MM.1S (cell line): ENCODE measurements around the gene PDGFA.

Experiments used
- DNase-seq: peaks from one replicate; pipeline ENCODE4 v3.0.0-alpha.2; 2015
- H2AFZ ChIP-seq: fragments of 300-600 bp; sonication (generic); 2 replicates; pipeline ENCODE4 v1.6.0; 2016; ENCODE audit warnings: antibody characterized with exemption, low read length
- H3F3A ChIP-seq: fragments of 300-600 bp; sonication (generic); 2 replicates; pipeline ENCODE4 v1.6.1; 2016; ENCODE audit warnings: mild to moderate bottlenecking, antibody characterized with exemption, low read length, moderate library complexity, mixed read lengths; ENCODE audit not compliant: insufficient read depth
- H3K27ac ChIP-seq: fragments of 300-600 bp; sonication (generic); 2 replicates; pipeline ENCODE4 v1.5.1; 2016; ENCODE audit warnings: mild to moderate bottlenecking, low read length
- H3K27me3 ChIP-seq: fragments of 300-600 bp; sonication (generic); replicated peaks from 2 replicates; pipeline ENCODE4 v1.6.0; 2016; ENCODE audit warnings: low read length; ENCODE audit not compliant: insufficient read depth
- H3K36me3 ChIP-seq: fragments of 300-600 bp; sonication (generic); replicated peaks from 2 replicates; pipeline ENCODE4 v1.6.1; 2016; ENCODE audit warnings: mild to moderate bottlenecking, low read length, mixed read lengths; ENCODE audit not compliant: insufficient read depth
- H3K4me1 ChIP-seq: fragments of 300-600 bp; sonication (generic); 2 replicates; pipeline ENCODE4 v1.6.1; 2016; ENCODE audit warnings: low read length, mixed read lengths
- H3K4me2 ChIP-seq: fragments of 300-600 bp; sonication (generic); 2 replicates; pipeline ENCODE4 v1.6.0; 2016; ENCODE audit warnings: low read depth, low read length
- H3K4me3 ChIP-seq: fragments of 300-600 bp; sonication (generic); 2 replicates; pipeline ENCODE4 v1.5.1; 2016; ENCODE audit warnings: low read length, mixed read lengths
- H3K79me2 ChIP-seq: fragments of 300-600 bp; sonication (generic); 2 replicates; pipeline ENCODE4 v1.6.1; 2016; ENCODE audit warnings: mixed run types, low read length, mixed read lengths
- H3K9ac ChIP-seq: fragments of 300-600 bp; sonication (generic); 2 replicates; pipeline ENCODE4 v1.6.1; 2016; ENCODE audit warnings: low read length, mixed read lengths
- H3K9me2 ChIP-seq: fragments of 300-600 bp; sonication (generic); replicated peaks from 2 replicates; pipeline ENCODE4 v1.6.1; 2016; ENCODE audit warnings: mild to moderate bottlenecking, low read length, mixed read lengths; ENCODE audit not compliant: insufficient read depth
- H3K9me3 ChIP-seq: fragments of 300-600 bp; sonication (generic); replicated peaks from 2 replicates; pipeline ENCODE4 v1.6.1; 2016; ENCODE audit warnings: mild to moderate bottlenecking, low read length, mixed read lengths; ENCODE audit not compliant: insufficient read depth
- H4K20me1 ChIP-seq: fragments of 300-600 bp; sonication (generic); 2 replicates; pipeline ENCODE4 v1.6.1; 2016; ENCODE audit warnings: mild to moderate bottlenecking, low read length, moderate library complexity, mixed read lengths; ENCODE audit not compliant: insufficient read depth
- CTCF ChIP-seq: fragments of 300-600 bp; sonication (generic); IDR thresholded peaks from 2 replicates; pipeline ENCODE4 v1.5.1; 2016; ENCODE audit warnings: antibody characterized with exemption, low read length, mixed read lengths
- EZH2 ChIP-seq: fragments of 300-600 bp; sonication (generic); optimal IDR thresholded peaks from 2 replicates; pipeline ENCODE3; 2017; ENCODE audit warnings: low read depth, mild to moderate bottlenecking, antibody characterized with exemption, low read length, mixed read lengths
- EZH2phosphoT487 ChIP-seq: fragments of 300-600 bp; sonication (generic); IDR thresholded peaks from 2 replicates; pipeline ENCODE4 v1.6.1; 2018; ENCODE audit warnings: antibody characterized with exemption, low read length

PDGFA gene

DNA sequence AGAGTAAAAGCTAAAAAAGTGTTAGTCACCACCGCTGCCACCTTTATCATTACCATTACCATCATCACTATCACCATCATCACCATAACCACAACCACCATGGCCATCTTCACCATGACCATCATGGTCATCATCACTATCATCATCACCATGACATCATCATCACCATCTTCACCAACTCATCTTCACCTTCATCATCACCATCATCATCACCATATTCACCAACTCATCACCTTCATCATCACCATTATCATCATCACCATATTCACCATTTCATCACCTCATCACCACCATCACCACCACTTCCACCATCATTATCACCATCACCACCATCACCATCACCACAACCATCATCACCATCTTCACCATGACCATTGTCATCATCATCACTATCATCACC lies 46.5 kb upstream of the PDGFA start:
- H3K9me3 ChIP-seq: no peaks in the 10 kb centered on the region
- H3K4me2 ChIP-seq: no peak overlapping the region
- H3K36me3 ChIP-seq: no peaks in the 10 kb centered on the region
- H4K20me1 ChIP-seq: no peaks in the 10 kb centered on the region
- no peaks in the 10 kb centered on the region for H3K4me1 ChIP-seq
- TF ChIP-seq EZH2phosphoT487 (no peak), EZH2 (no peak), CTCF (no peak)
- H3K9ac ChIP-seq: no peak overlapping the region
- no peak overlapping the region for H3K4me3 ChIP-seq
- H3F3A ChIP-seq: no peaks in the 10 kb centered on the region
- no peak overlapping the region for H3K27ac ChIP-seq
- no peaks in the 10 kb centered on the region for H3K79me2 ChIP-seq
- DNase-seq: no peak
- no peaks in the 10 kb centered on the region for H3K9me2 ChIP-seq
- no peaks in the 10 kb centered on the region for H3K27me3 ChIP-seq
- H2AFZ ChIP-seq: no peak overlapping the region

- no peak for TF ChIP-seq CTCF
- Histone ChIP-seq H3K79me2 (no peaks in the 10 kb centered on the region), H2AFZ (no peak overlapping the region), H3K9ac (no peak overlapping the region), H3K4me3 (no peak overlapping the region), H3K9me2 (no peaks in the 10 kb centered on the region), H3K27me3 (no peaks in the 10 kb centered on the region), H3K36me3 (no peaks in the 10 kb centered on the region), H3K9me3 (no peaks in the 10 kb centered on the region), H3K4me1 (no peaks in the 10 kb centered on the region), H3F3A (no peaks in the 10 kb centered on the region), H3K4me2 (no peak overlapping the region), H4K20me1 (no peaks in the 10 kb centered on the region), H3K27ac (no peak overlapping the region)
- DNase-seq: no peak
Measured at GRCh38 chr7:564176-564865, 44.7 kb upstream of the PDGFA start.

- Histone ChIP-seq H3F3A (no peaks in the 10 kb centered on the region), H3K9ac (no peak overlapping the region), H3K4me3 (no peak overlapping the region), H3K9me2 (no peaks in the 10 kb centered on the region), H4K20me1 (no peaks in the 10 kb centered on the region), H3K27me3 (no peaks in the 10 kb centered on the region), H3K36me3 (no peaks in the 10 kb centered on the region), H3K4me2 (no peak overlapping the region), H3K4me1 (no peaks in the 10 kb centered on the region), H2AFZ (no peak overlapping the region), H3K79me2 (no peaks in the 10 kb centered on the region), H3K9me3 (no peaks in the 10 kb centered on the region), H3K27ac (no peak overlapping the region)
- DNase-seq: no peak
- TF ChIP-seq EZH2phosphoT487 (no peak), EZH2 (no peak), CTCF (no peak)
Measured at GRCh38 chr7:563629-564170, 44.1 kb upstream of the PDGFA start.
